Cardiac fibroblast (primary cell): Measurements from ENCODE around the gene EPHA6.
"Not testable (repeated sequence)": the region's sequence is repeated elsewhere in the genome, so short reads cannot be mapped to it uniquely, and the experiment has no call there.

Experiments used
- DNase-seq, 2 donors: peaks; one replicate each; pipeline versions ENCODE4 v3.0.0 to v3.0.0-alpha.2; 2010; ENCODE audit warnings: low read depth in 2 of 2
- H3K4me3 ChIP-seq, 2 donors: replicated peaks in 1 of 2; 1 replicate in 1 of 2; 2 replicates in 1 of 2; pipeline ENCODE4 v1.5.1; 2011; ENCODE audit warnings: low read depth in 2 of 2, low read length in 2 of 2, mild to moderate bottlenecking in 2 of 2, moderate library complexity in 1 of 2
- CTCF ChIP-seq: IDR thresholded peaks from one replicate; pipeline ENCODE4 v1.5.1; 2011; ENCODE audit warnings: low read depth, mild to moderate bottlenecking, low read length, inconsistent platforms

The EPHA6 gene

DNA sequence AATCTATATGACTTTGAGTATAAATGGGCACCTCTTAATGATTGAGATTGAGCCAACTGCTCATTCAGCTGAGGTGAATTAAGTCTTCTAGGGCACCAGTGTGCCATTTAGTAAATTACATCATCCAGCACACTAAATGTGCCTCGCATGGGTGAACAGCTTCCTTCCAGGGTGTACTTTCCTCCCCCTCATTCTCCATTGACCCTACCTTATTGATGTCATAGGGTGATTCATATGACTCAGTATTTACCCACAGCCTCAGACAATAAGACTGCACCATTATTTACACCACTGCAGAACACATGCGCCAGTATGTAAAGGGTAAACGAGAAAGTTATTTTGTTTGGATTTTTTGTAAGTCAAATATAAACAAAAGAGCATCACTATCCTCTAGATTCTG is 765.0 kb downstream of the EPHA6 start:
- H3K4me3 ChIP-seq: no peak overlapping the region
- TF ChIP-seq CTCF: no peak
- DNase-seq: no peak

GRCh38 chr3:97610626-97611025 is 796.2 kb downstream of the EPHA6 start:
- no peak for TF ChIP-seq CTCF
- DNase-seq: no peak
- no peak overlapping the region for H3K4me3 ChIP-seq

GRCh38 chr3:97612632-97613031 is 798.2 kb downstream of the EPHA6 start:
- no peak for TF ChIP-seq CTCF
- no peak overlapping the region for H3K4me3 ChIP-seq
- no peak for DNase-seq

DNA sequence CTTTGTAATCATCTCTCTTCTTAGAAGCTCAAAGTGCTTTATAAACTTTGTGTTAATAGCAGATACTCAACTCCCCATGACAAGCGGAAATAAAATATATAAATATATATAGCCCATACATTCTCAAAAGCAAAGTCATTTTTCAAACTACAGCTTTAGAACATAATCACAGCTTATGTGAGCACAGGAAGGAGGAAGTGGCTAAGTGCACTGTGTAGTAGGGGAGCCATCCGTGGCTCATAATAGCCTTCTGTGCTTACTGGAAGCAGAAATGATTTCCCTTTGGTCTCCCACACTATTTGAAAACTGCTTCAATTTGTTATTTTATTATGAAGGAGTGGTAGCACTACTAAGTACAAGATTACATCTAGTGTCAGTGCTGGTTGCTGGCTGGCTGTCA is 798.7 kb downstream of the EPHA6 start:
- DNase-seq: no peak
- H3K4me3 ChIP-seq: no peak overlapping the region
- TF ChIP-seq CTCF: no peak

DNA sequence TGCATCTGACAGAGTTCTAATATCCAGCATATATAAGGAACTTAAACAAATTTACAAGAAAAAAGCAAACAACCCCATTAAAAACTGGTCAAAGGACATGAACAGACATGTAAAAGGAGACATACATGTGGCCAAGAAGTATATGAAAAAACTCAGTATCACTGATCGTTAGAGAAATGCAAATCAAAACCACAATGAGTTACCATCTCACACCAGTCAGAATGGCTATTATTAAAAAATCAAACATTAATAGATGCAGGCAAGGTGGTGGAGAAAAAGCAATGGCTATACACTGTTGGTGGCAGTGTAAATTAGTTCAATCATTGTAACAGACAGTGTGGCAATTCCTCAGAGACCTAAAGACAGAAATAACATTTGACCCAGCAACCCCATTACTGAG is 806.1 kb downstream of the EPHA6 start:
- DNase-seq, H3K4me3 ChIP-seq: not testable (repeated sequence)

- no peak overlapping the region for H3K4me3 ChIP-seq
- no peak for DNase-seq
- TF ChIP-seq CTCF: no peak
Measured at GRCh38 chr3:97636465-97636864, 822.1 kb downstream of the EPHA6 start.

- H3K4me3 ChIP-seq: no peak overlapping the region
- TF ChIP-seq CTCF: no peak
- no peak for DNase-seq
Measured at GRCh38 chr3:97646932-97647331, 832.5 kb downstream of the EPHA6 start.

GRCh38 chr3:97647441-97647982 is 833.1 kb downstream of the EPHA6 start:
- DNase-seq: no peak
- H3K4me3 ChIP-seq: no peak overlapping the region
- no peak for TF ChIP-seq CTCF
